HFFc6 (cell line): ENCODE results near the gene RGS13. TPM values are rescaled to one million over a fixed set of nuclear protein-coding genes. Genes with fewer than 3 reads are reported as not detected.

Experiments used
- DNase-seq: peaks from one replicate; pipeline ENCODE4 v3.0.0-alpha.2; 2018
- H3K27ac Mint-ChIP-seq: 2 replicates; pipeline ENCODE4 v1.8.0; 2020; ENCODE audit warnings: mild to moderate bottlenecking, mixed read lengths
- H3K27me3 Mint-ChIP-seq: 2 replicates; pipeline ENCODE4 v1.8.0; 2021; ENCODE audit warnings: mild to moderate bottlenecking, moderate library complexity, mixed read lengths; ENCODE audit not compliant: insufficient read depth
- H3K36me3 Mint-ChIP-seq: 2 replicates; pipeline ENCODE4 v1.8.0; 2021; ENCODE audit warnings: low read depth, mixed read lengths
- H3K4me1 Mint-ChIP-seq: 2 replicates; pipeline ENCODE4 v1.8.0; 2020; ENCODE audit warnings: low read depth, mixed read lengths
- H3K4me3 Mint-ChIP-seq: 2 replicates; pipeline ENCODE4 v1.8.0; 2020; ENCODE audit warnings: mild to moderate bottlenecking, moderate library complexity, mixed read lengths
- H3K9me3 Mint-ChIP-seq: 2 replicates; pipeline ENCODE4 v1.8.0; 2020; ENCODE audit warnings: mild to moderate bottlenecking, mixed read lengths
- total RNA-seq, 6 experiments: library from RNA; stranded (reverse); fragmentation: NEBNext Ultra II Directional; extraction: Animal tissue kit (Norgen Biotek cat#: 25700); gene quantifications; 2 replicates in 1 of 6; 3 replicates in 5 of 6; pipeline ENCODE4 v1.2.3, GENCODE V29; 2021
- TF ChIP-seq, protein P1 (sequence below): fragments of 200-600 bp; sonication (generic); IDR thresholded peaks from 2 replicates; pipeline ENCODE4 v1.5.0; 2021; ENCODE audit warnings: antibody characterized with exemption, mild to moderate bottlenecking

Gene RGS13
- total RNA-seq, 6 experiments from 2014 or later: not detected

DNA sequence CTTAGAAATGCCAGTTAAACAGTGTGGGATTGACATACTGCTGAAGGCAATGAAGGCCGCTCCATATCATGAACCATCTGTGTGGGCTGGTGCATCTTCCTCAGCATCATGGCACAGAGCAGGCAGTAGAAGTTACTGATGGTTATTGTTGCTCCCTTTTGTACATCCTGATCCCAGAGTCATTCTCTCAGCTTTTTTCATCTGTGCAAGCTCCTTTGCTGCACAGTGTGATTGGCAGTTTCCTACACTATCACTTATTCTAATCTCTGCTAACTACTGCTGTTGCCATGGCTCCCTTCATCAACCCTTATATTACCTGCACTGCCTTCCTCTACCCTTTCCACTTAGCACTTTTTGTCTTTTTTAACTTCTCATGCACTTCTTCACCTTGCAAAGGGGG, 16.2 kb downstream of the RGS13 start:
- TF ChIP-seq, protein P1, sequence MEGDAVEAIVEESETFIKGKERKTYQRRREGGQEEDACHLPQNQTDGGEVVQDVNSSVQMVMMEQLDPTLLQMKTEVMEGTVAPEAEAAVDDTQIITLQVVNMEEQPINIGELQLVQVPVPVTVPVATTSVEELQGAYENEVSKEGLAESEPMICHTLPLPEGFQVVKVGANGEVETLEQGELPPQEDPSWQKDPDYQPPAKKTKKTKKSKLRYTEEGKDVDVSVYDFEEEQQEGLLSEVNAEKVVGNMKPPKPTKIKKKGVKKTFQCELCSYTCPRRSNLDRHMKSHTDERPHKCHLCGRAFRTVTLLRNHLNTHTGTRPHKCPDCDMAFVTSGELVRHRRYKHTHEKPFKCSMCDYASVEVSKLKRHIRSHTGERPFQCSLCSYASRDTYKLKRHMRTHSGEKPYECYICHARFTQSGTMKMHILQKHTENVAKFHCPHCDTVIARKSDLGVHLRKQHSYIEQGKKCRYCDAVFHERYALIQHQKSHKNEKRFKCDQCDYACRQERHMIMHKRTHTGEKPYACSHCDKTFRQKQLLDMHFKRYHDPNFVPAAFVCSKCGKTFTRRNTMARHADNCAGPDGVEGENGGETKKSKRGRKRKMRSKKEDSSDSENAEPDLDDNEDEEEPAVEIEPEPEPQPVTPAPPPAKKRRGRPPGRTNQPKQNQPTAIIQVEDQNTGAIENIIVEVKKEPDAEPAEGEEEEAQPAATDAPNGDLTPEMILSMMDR: no peak
- H3K36me3 Mint-ChIP-seq: no peaks in the 10 kb centered on the region
- H3K4me1 Mint-ChIP-seq: peaks cover 11% of the 10 kb centered on the region
- H3K4me3 Mint-ChIP-seq: no peak overlapping the region
- no peaks in the 10 kb centered on the region for H3K27me3 Mint-ChIP-seq
- no peaks in the 10 kb centered on the region for H3K9me3 Mint-ChIP-seq
- H3K27ac Mint-ChIP-seq: no peak overlapping the region
- DNase-seq: no peak

DNA sequence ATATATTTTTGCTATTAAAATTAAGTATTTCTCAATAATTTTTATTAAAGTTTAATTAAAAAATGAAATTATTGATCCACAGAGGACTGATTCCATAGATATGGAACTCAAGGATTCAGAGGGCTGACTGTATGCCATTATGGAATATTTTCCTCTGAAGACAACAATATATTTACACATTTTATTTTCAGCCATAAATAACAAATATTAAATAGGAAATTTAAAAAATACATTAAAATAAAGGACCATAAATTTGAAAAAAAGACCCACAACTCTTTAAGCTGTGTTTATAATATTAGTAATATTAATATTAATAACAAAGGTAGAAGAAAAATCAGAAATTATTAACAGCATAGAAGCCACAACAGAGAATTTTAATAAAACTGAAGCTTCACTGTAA, 18.2 kb downstream of the RGS13 start:
- no peaks in the 10 kb centered on the region for H3K36me3 Mint-ChIP-seq
- no peak overlapping the region for H3K4me3 Mint-ChIP-seq
- no peaks in the 10 kb centered on the region for H3K27me3 Mint-ChIP-seq
- no peak for DNase-seq
- no peaks in the 10 kb centered on the region for H3K9me3 Mint-ChIP-seq
- TF ChIP-seq, protein P1: no peak
- peaks cover 11% of the 10 kb centered on the region for H3K4me1 Mint-ChIP-seq
- H3K27ac Mint-ChIP-seq: no peak overlapping the region

DNA sequence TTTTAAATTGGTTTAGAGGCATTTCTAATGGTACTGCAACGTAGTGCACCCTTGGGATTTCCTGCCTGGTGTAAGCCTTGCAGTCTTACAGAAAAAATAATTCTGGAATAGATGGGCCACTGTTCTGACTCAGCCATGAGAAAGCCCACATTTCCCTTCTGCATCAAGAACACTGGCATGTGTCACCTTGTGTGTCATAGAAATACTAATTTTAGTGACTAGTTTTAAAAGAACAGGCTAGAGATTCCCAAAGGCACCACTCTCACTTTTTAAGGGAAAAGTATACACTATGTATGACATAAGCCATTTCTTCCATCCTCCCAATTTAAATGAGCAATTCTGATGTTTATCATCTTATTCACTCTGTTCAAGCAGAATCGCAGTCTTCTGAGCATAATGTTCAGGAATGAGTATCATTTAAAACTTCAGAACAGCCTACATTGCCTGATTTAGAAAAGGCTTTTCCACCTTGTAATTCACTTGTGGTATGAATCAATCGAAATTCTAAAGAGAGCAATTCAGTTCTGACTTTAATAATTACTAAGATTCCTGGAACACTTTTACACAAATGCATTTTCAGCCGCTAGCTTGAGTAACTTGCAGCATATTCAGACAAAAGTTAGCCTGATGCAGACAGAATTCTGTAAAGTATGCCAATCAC, 18.8 kb downstream of the RGS13 start:
- TF ChIP-seq, protein P1: no peak
- Mint-ChIP-seq H3K27me3 (no peaks in the 10 kb centered on the region), H3K9me3 (no peaks in the 10 kb centered on the region), H3K36me3 (no peaks in the 10 kb centered on the region), H3K4me1 (peaks cover 11% of the 10 kb centered on the region), H3K27ac (no peak overlapping the region), H3K4me3 (no peak overlapping the region)
- peak; percentile 75 for DNase-seq

DNA sequence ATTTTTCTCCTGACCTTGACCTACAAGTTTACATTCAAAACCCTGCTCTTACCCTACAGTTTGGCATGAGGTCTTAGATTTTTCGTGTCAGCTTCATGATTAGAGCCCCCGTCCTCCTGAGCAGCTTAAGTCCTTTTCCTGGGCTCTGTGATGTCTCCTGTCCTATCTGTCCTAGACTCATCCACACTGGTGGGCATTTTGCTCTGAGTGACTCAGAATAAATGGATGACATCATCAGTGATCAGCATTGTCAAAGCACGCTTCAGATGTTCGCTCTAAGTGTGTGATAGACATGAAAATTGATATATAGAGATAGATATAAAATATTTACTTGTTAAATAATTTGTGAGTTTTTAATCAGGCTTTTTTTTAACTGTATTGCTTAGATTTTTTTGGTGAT, 21.8 kb downstream of the RGS13 start:
- H3K27ac Mint-ChIP-seq: no peak overlapping the region
- H3K9me3 Mint-ChIP-seq: no peaks in the 10 kb centered on the region
- no peaks in the 10 kb centered on the region; the same call in none of the 2 replicates for H3K27me3 Mint-ChIP-seq
- TF ChIP-seq, protein P1: no peak
- H3K4me1 Mint-ChIP-seq: peaks cover 11% of the 10 kb centered on the region
- no peak overlapping the region for H3K4me3 Mint-ChIP-seq
- H3K36me3 Mint-ChIP-seq: no peaks in the 10 kb centered on the region
- DNase-seq: no peak

DNA sequence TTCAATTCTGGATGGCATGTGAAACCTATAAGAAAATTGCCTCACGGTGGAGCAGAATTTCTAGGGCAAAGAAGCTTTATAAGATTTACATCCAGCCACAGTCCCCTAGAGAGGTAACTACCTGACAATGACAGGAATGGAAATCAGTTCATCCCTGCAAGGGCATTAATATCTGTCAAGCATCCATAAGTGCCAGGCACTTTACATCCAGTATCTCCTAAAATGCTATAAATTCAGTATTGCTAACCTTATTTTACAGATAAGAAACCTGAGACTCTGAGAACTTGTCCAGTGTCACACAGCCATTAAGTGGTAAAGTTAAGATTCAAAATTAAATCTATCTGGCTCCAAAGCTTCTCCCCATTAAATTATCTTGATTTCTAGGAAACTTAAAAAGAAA, 22.3 kb downstream of the RGS13 start:
- Mint-ChIP-seq H3K36me3 (no peaks in the 10 kb centered on the region), H3K4me3 (no peak overlapping the region), H3K27ac (no peak overlapping the region), H3K9me3 (no peaks in the 10 kb centered on the region), H3K27me3 (no peaks in the 10 kb centered on the region; the same call in none of the 2 replicates), H3K4me1 (peaks cover 11% of the 10 kb centered on the region)
- TF ChIP-seq, protein P1: no peak
- DNase-seq: no peak
